ENCODE results near the gene STMP1. TPM values are rescaled to one million over a fixed set of nuclear protein-coding genes. Genes with fewer than 3 reads are reported as not detected.
A peak's percentile ranks its signal among the peaks of the same experiment; 100 is the strongest.

Gene STMP1
- total and polyA plus RNA-seq, 2 of the 13 experiments (the other 11 are each of a cell fraction or from before 2014, with no cell fraction given), result 7.2 to 16.2 TPM

- TF ChIP-seq ZNF337 (CRISPR knock-in tag; IDR thresholded peaks at IDR 0.05; ENCODE audit: borderline replicate concordance, low read depth) (no peak), ZNF282 (IDR thresholded peaks at IDR 0.05; ENCODE audit: partially characterized antibody) (no peak), CEBPB (IDR thresholded peaks at IDR 0.05; ENCODE audit: borderline replicate concordance, low read depth, low read length) (peak; percentile 94), ZMAT3 (CRISPR knock-in tag; conservative IDR thresholded peaks at IDR 0.05) (no peak), HNF1A (IDR thresholded peaks at IDR 0.05; ENCODE audit: low read depth) (no peak), HNF1A (CRISPR knock-in tag; IDR thresholded peaks at IDR 0.05; ENCODE audit: borderline replicate concordance) (no peak)
- TF ChIP-seq, protein P1, sequence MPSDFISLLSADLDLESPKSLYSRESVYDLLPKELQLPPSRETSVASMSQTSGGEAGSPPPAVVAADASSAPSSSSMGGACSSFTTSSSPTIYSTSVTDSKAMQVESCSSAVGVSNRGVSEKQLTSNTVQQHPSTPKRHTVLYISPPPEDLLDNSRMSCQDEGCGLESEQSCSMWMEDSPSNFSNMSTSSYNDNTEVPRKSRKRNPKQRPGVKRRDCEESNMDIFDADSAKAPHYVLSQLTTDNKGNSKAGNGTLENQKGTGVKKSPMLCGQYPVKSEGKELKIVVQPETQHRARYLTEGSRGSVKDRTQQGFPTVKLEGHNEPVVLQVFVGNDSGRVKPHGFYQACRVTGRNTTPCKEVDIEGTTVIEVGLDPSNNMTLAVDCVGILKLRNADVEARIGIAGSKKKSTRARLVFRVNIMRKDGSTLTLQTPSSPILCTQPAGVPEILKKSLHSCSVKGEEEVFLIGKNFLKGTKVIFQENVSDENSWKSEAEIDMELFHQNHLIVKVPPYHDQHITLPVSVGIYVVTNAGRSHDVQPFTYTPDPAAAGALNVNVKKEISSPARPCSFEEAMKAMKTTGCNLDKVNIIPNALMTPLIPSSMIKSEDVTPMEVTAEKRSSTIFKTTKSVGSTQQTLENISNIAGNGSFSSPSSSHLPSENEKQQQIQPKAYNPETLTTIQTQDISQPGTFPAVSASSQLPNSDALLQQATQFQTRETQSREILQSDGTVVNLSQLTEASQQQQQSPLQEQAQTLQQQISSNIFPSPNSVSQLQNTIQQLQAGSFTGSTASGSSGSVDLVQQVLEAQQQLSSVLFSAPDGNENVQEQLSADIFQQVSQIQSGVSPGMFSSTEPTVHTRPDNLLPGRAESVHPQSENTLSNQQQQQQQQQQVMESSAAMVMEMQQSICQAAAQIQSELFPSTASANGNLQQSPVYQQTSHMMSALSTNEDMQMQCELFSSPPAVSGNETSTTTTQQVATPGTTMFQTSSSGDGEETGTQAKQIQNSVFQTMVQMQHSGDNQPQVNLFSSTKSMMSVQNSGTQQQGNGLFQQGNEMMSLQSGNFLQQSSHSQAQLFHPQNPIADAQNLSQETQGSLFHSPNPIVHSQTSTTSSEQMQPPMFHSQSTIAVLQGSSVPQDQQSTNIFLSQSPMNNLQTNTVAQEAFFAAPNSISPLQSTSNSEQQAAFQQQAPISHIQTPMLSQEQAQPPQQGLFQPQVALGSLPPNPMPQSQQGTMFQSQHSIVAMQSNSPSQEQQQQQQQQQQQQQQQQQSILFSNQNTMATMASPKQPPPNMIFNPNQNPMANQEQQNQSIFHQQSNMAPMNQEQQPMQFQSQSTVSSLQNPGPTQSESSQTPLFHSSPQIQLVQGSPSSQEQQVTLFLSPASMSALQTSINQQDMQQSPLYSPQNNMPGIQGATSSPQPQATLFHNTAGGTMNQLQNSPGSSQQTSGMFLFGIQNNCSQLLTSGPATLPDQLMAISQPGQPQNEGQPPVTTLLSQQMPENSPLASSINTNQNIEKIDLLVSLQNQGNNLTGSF (CRISPR knock-in tag; IDR thresholded peaks at IDR 0.05), result no peak
Measured at GRCh38 chr7:135661311-135662122, 797 bp upstream of the STMP1 start (continued).

Data from HepG2 (cell line).